Body of pancreas (tissue), 4 donors: Measurements from ENCODE around the gene DSC3. TPM values are rescaled to one million over a fixed set of nuclear protein-coding genes. Genes with fewer than 3 reads are reported as not detected.

Experiments
- ATAC-seq: fragments of 150-250 bp; one replicate; pipeline ENCODE4 v1.9.1; 2016
- DNase-seq, 4 donors: peaks; one replicate each; pipeline ENCODE4 v3.0.0-alpha.2; 2019
- H3K27ac ChIP-seq, 4 donors: fragments of 200-600 bp; sonication (generic); 1 replicate in 3 of 4; 2 replicates in 1 of 4; pipeline versions ENCODE4 v1.5.1 to v1.6.1; 2016 to 2019; ENCODE audit warnings: mild to moderate bottlenecking in 1 of 4, mixed read lengths in 1 of 4, moderate library complexity in 1 of 4
- H3K27me3 ChIP-seq, 2 donors: fragments of 200-600 bp; sonication (generic); one replicate each; pipeline ENCODE4 v1.6.0; 2016; ENCODE audit warnings: mild to moderate bottlenecking in 1 of 2
- H3K36me3 ChIP-seq, 2 donors: fragments of 200-600 bp; sonication (generic); replicated peaks in 1 of 2; 2 replicates each; pipeline ENCODE4 v1.5.1; 2016; ENCODE audit warnings: low read depth in 2 of 2; ENCODE audit not compliant: insufficient read depth in 1 of 2
- H3K4me1 ChIP-seq: fragments of 200-600 bp; sonication (generic); one replicate; pipeline ENCODE4 v1.6.0; 2016
- H3K4me3 ChIP-seq, 2 donors: fragments of 200-600 bp; sonication (generic); 1 replicate in 1 of 2; 2 replicates in 1 of 2; pipeline ENCODE4 v1.5.1; 2016 to 2019
- H3K9me3 ChIP-seq, 3 donors: fragments of 200-600 bp; sonication (generic); 1 replicate in 2 of 3; 2 replicates in 1 of 3; pipeline ENCODE4 v1.5.1; 2016
- CTCF ChIP-seq, 7 experiments: fragments of 450-650 bp in 4 of 7; fragments of 200-600 bp in 3 of 7; sonication (generic) in 3 of 7; IDR thresholded peaks; one replicate each; pipeline ENCODE4 v1.5.1; 2016 to 2019; ENCODE audit warnings: antibody characterized with exemption in 7 of 7
- POLR2A ChIP-seq, 3 donors: fragments of 450-650 bp; IDR thresholded peaks; one replicate each; pipeline ENCODE4 v1.6.1; 2016; ENCODE audit warnings: antibody characterized with exemption in 3 of 3, mild to moderate bottlenecking in 2 of 3
- WGBS, 2 donors: methylation state at CpG; one replicate each; pipeline ENCODE4 v1.1.5; 2017; 5-methylcytosine and 5-hydroxymethylcytosine counted together
- intact Hi-C: fragments of 100-400 bp; cut with DNase I; formaldehyde crosslinking; loops from one replicate; pipeline ENCODE4 v1.15.1; 2023
- total RNA-seq, 2 donors: library from RNA; depleted of rRNA; stranded (reverse); fragments of >200 nt; gene quantifications; one replicate each; pipeline ENCODE4 v1.1.0, GENCODE V29; 2016

DSC3 gene
- total RNA-seq, 2 donors from 2014 or later = 0.26 TPM; not detected in 1

- DNase-seq (no peak), ATAC-seq (no peak)
- Histone ChIP-seq H3K4me3 (no peak overlapping the region), H3K27ac (no peak overlapping the region), H3K9me3 (no peaks in the 10 kb centered on the region), H3K27me3 (no peaks in the 10 kb centered on the region), H3K4me1 (no peaks in the 10 kb centered on the region), H3K36me3 (no peaks in the 10 kb centered on the region)
- 63 to 71% methylated on average over 3 of the region's 3 CpGs for WGBS, 2 donors
- intact Hi-C loops = no loop called here
- TF ChIP-seq CTCF (IDR thresholded peaks at IDR 0.05) = no peak
- TF ChIP-seq POLR2A (IDR thresholded peaks at IDR 0.05) = no peak
Measured at GRCh38 chr18:31050635-31051034, 8.1 kb upstream of the DSC3 start.

GRCh38 chr18:31049189-31049588, 6.6 kb upstream of the DSC3 start:
- Histone ChIP-seq H3K36me3 (no peaks in the 10 kb centered on the region), H3K9me3 (no peaks in the 10 kb centered on the region), H3K4me3 (no peak overlapping the region), H3K27me3 (no peaks in the 10 kb centered on the region), H3K27ac (no peak overlapping the region), H3K4me1 (no peaks in the 10 kb centered on the region)
- 45% methylated on average over 4 of the region's 4 CpGs for WGBS, 2 donors
- no peak for TF ChIP-seq POLR2A (IDR thresholded peaks at IDR 0.05)
- TF ChIP-seq CTCF (IDR thresholded peaks at IDR 0.05) = no peak
- DNase-seq (no peak), ATAC-seq (no peak)
- intact Hi-C loops = no loop called here

GRCh38 chr18:31048216-31048615, 5.7 kb upstream of the DSC3 start:
- Histone ChIP-seq H3K9me3 (no peaks in the 10 kb centered on the region), H3K27me3 (no peaks in the 10 kb centered on the region), H3K27ac (no peak overlapping the region), H3K4me1 (no peaks in the 10 kb centered on the region), H3K4me3 (no peak overlapping the region), H3K36me3 (no peaks in the 10 kb centered on the region)
- intact Hi-C loops = no loop called here
- WGBS, 2 donors = 63 to 67% methylated on average over 2 of the region's 2 CpGs
- TF ChIP-seq CTCF (IDR thresholded peaks at IDR 0.05) = no peak
- TF ChIP-seq POLR2A (IDR thresholded peaks at IDR 0.05) = no peak
- ATAC-seq = no peak
- DNase-seq = no peak

- Histone ChIP-seq H3K27ac (no peak overlapping the region), H3K27me3 (peaks cover 0 to 12% of the 10 kb centered on the region in 2 donors), H3K4me3 (no peak overlapping the region), H3K4me1 (peaks cover 12% of the 10 kb centered on the region), H3K9me3 (no peaks in the 10 kb centered on the region), H3K36me3 (no peaks in the 10 kb centered on the region)
- DNase-seq = peak in 1 of 4 donors; percentile 10
- intact Hi-C loops = no loop called here
- no peak for ATAC-seq
- TF ChIP-seq CTCF (IDR thresholded peaks at IDR 0.05) = no peak
Measured at GRCh38 chr18:31046916-31047315, 4.4 kb upstream of the DSC3 start.

- WGBS, 2 donors = 75 to 85% methylated on average over 6 of the region's 6 CpGs
- no peak for DNase-seq
- TF ChIP-seq POLR2A (IDR thresholded peaks at IDR 0.05) (no peak), CTCF (IDR thresholded peaks at IDR 0.05) (no peak)
- Histone ChIP-seq H3K36me3 (no peaks in the 10 kb centered on the region), H3K4me3 (no peak overlapping the region), H3K9me3 (no peaks in the 10 kb centered on the region), H3K27ac (no peak overlapping the region), H3K27me3 (peaks cover 0 to 25% of the 10 kb centered on the region in 2 donors), H3K4me1 (peaks cover 20% of the 10 kb centered on the region)
- intact Hi-C loops = no loop called here
- no peak for ATAC-seq
Measured at GRCh38 chr18:31045599-31045998, 3.1 kb upstream of the DSC3 start.
